Stimulated activated naive CD8-positive, alpha-beta T cell treated with anti-CD3 and anti-CD28 coated beads, Interleukin-15, Interleukin-2, amounts not matched to agents 100 U/mL and 50 U/mL, for 24 hours (primary cell): Measurements from ENCODE around the gene NCLN.
A peak's percentile ranks its signal among the peaks of the same experiment; 100 is the strongest.
"Not testable (repeated sequence)": the region's sequence is repeated elsewhere in the genome, so short reads cannot be mapped to it uniquely, and the experiment has no call there.

ENCODE experiments used
- ATAC-seq: fragments of 150-1000 bp; cut with Tn5 transposase; one replicate; pipeline ENCODE4 v1.10.0; 2021
- DNase-seq: peaks from one replicate; pipeline ENCODE4 v3.0.0; 2021

NCLN gene, protein sequence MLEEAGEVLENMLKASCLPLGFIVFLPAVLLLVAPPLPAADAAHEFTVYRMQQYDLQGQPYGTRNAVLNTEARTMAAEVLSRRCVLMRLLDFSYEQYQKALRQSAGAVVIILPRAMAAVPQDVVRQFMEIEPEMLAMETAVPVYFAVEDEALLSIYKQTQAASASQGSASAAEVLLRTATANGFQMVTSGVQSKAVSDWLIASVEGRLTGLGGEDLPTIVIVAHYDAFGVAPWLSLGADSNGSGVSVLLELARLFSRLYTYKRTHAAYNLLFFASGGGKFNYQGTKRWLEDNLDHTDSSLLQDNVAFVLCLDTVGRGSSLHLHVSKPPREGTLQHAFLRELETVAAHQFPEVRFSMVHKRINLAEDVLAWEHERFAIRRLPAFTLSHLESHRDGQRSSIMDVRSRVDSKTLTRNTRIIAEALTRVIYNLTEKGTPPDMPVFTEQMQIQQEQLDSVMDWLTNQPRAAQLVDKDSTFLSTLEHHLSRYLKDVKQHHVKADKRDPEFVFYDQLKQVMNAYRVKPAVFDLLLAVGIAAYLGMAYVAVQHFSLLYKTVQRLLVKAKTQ

DNA sequence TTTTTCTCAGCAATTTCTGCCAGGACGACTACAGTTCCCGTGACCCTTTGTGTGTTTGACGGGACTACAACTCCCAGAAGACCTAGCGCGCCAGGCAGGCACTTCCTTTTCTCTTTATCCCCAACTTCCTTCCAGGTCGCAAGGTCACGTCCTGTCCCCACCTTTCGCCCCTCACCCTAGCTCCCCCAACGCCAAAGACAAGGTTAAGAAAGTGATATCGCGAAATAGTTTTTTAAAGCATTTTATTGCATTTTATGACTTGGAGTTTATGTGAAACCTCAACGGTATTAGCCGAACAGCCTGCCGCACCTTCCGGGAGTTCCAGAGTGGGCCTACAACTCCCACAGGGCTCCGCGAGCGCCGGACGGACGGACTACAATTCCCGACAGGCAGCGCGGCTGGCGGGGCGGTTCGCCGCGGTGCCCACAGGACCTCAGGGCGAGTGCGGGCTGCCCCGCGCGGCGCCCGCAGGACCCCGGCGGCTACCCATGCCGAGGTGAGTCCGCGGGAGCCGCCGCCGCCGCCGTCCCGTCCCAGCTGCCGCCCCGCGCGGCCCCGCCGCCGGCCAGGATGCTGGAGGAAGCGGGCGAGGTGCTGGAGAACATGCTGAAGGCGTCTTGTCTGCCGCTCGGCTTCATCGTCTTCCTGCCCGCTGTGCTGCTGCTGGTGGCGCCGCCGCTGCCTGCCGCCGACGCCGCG, at the start of gene NCLN:
TSS of gene NCLN (plus strand) at position 470 of the 699 bp plus-strand sequence. CDS start at position 571, 101 bp downstream.
- ATAC-seq (peak; percentile 91), DNase-seq (peak; percentile 96)

DNA sequence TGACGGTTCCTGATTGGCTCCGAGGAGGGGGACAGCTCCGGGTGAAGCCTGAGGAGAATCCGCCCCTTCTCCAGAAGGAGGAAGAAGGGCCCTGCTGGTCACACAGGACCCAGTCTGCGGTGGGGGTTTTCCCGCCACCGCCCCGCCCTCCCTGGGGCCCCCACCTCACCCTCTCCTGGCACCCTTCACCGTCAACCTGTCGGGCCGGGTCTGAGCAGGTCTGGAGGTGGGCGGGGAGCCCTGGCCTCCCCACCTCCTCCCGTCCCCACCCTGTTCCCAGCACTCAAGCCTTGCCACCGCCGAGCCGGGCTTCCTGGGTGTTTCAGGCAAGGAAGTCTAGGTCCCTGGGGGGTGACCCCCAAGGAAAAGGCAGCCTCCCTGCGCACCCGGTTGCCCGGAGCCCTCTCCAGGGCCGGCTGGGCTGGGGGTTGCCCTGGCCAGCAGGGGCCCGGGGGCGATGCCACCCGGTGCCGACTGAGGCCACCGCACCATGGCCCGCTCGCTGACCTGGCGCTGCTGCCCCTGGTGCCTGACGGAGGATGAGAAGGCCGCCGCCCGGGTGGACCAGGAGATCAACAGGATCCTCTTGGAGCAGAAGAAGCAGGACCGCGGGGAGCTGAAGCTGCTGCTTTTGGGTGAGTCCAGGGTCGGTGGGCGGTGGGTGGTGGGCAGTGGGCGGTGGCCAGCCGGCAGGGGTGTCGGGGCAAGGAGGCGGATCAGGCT, 49.6 kb upstream of the NCLN start, which contains the start of gene GNA15:
TSS of gene GNA15 (plus strand) at position 73 of the 723 bp plus-strand sequence. CDS start at position 491, 418 bp downstream.
- ATAC-seq (no peak), DNase-seq (peak; percentile 57)

GRCh38 chr19:3136684-3137055, 49.1 kb upstream of the NCLN start:
- ATAC-seq (no peak), DNase-seq (no peak)

DNA sequence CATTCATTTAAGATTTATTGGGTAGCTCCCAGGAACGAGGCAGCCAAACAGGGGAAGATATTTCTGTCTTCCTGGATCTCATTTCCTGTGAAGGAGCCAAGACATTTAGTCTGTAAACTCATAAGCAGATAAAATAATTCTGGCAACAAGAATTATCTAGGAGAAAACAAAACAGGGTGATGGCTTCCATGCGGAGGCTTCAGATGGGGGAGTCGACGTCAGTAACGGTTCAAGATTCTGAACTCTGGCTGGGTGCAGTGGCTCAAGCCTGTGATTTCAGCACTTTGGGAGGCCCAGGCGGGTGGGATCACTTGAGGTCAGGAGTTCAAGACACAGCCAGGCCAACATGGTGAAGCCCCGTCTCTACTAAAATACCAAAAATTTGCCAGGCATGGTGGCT, 48.6 kb upstream of the NCLN start:
- DNase-seq (no peak), ATAC-seq (no peak)

DNA sequence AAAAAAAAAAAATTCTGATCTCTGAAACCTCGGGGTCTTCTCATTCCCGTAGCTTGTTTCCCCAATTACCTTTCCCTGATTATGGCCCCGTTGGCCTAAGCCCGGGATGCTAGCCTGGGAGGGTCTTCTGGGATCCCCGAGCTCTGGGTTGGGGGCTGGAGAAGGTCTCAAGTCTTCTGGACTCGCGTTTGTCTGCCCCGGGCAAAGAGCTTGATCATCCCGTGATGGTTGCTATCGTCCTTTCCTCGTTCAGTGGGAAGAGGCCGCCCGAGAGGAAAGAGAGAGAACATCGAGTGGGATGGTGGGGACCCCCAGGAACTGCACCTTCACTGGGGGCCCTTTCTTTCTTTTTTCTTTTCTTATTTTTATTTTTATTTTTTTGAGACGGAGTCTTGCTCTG, 47.5 kb upstream of the NCLN start:
- no peak for ATAC-seq
- DNase-seq, result no peak

DNA sequence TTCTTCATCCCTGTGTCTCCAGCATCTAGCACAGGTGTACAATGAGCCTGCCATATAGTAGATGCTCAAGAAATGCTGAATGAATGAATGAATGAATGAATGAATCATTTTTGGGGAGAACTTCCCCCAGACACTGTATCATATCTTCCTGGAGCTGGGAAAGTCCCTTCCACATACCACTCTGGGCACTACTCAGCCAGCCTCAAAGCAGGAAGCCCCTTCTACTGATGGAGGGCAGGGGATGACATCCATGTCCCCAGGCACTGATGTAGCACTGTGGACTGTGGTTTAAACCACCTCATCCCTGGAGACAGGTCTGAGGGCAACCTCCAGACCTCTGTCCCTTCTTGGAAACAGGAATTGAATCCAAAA, 45.1 kb upstream of the NCLN start:
- ATAC-seq, result peak; percentile 23
- DNase-seq, result no peak

DNA sequence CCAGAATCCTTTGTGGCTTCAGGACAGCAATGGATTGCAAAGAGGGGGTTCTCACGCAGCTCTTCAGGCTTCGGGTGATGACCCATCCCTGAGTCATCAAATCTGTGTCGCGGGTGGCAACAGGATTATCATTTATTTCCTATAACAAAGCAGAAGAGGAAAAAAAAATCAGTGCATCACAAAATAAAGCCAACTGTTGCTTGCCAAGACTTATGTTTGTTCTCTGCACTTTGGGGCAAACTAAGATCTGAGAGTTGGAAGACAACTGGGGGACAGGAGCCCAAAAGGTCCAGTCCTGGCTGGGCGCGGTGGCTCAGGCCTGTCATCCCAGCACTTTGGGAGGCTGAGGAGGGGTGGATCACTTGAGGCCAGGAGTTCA, 43.4 kb upstream of the NCLN start:
- ATAC-seq (peak; percentile 75), DNase-seq (peak; percentile 66)

GRCh38 chr19:3142781-3143337, 42.9 kb upstream of the NCLN start:
- DNase-seq (no peak), ATAC-seq (no peak)

- ATAC-seq (no peak), DNase-seq (no peak)
Measured at GRCh38 chr19:3145909-3146676, 39.6 kb upstream of the NCLN start.

GRCh38 chr19:3146677-3147100, 39.0 kb upstream of the NCLN start:
- DNase-seq, result peak; percentile 84
- ATAC-seq, result peak; percentile 55

DNA sequence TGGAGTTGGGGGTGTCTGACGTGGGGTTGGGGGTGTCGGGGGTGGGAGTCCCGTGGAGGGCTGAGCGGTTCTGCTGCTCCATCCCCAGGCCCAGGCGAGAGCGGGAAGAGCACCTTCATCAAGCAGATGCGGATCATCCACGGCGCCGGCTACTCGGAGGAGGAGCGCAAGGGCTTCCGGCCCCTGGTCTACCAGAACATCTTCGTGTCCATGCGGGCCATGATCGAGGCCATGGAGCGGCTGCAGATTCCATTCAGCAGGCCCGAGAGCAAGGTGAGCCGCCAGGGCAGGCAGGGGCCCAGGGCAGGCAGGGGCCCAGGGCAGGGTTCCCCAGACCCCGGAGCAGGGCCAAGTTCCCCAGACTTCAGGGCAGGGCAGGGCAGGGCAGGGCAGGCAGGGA, 37.2 kb upstream of the NCLN start:
- ATAC-seq, result no peak
- DNase-seq, result no peak

- DNase-seq (no peak), ATAC-seq (no peak)
Measured at GRCh38 chr19:3149089-3149488, 36.6 kb upstream of the NCLN start.

GRCh38 chr19:3149526-3150505, 35.9 kb upstream of the NCLN start:
- ATAC-seq, result no peak
- DNase-seq, result no peak

DNA sequence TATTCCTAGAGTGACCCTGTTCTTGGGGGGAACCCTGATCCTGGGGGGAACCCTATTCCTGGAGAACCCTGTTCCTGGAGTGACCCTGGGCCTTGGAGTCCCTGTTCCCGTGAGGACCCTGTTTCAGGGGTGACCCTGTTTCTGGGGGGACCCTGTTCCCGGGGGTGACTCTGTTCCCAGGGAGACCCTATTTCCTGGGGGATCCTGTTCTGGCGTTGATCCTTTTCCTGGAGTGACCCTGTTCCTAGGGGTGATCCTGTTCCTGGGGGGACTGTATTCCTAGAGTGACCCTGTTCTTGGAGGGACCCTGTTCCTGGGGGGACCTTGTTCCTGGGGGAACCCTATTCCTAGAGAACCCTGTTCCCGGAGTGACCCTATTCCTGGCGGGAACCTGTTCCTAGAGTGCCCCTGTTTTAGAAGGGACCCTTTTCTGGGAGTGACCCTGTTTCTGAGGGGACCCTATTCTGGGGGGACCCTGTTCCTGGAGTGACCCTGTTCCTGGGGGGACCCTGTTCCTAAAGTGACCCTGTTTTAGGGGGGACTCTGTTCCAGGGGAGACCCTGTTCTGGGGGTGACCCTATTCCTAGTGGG, 34.9 kb upstream of the NCLN start:
- no peak for DNase-seq
- no peak for ATAC-seq

- no peak for ATAC-seq
Measured at GRCh38 chr19:3151563-3152418, 33.9 kb upstream of the NCLN start.

DNA sequence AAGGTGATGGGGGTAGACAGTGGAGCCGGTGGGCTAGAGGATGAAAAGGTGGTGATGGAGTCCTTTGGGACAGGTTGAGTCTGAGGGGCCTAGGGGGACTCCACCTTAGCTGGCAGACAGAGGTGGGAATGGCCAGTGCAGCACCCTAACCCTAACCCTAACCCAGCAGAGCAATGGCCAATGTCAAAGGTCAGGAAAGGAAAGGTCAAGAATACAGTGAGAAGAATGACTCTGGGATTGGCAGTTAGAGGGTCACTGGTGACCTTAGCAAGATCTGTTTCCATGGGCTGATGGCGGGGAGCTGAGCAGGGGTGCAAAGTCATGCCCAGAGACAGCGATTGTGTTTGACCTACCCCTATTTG, 33.3 kb upstream of the NCLN start:
- no peak for DNase-seq
- ATAC-seq, result no peak

More at GRCh38 chr19:3151563-3152418, 33.9 kb upstream of the NCLN start:
- DNase-seq, result no peak

DNA sequence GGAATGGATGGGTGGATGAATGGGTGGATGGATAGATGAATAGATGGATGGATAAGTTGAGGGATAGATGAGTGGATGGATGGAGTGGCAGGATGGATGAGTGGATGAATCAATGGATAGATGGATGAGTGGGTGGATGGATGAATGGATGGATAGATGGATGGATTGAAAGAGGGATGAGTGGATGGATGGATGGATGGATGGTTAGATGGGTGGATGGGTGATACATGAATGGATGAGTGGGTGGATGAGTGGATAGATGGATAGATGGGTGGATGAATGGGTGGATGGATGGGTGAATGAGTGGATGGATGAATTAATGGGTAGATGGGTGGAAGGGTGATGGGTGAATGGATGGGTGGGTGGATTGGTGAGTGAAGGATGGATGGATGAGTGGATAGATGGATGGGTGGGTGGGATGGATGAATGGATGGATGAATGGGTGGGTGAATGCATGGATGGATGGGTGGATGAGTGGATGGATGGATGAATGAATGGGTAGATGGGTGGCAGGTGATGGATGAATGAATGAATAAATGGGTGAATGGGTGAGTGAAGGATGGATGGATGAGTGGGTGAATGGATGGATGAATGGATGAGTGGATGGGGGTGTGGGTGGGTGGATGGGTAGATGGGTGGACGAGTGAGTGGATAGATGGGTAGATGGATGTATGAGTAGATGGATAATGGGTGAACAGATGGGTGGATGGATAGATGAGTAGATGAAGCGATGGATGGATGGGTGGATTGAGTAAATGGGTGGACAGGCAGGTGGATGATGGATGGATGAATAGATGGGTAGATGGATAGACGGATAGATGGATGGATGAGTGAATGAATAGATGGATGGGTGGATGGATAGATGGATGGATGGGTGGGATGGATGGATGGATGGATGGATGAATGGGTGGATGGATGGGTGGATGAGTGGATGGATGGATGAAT, 32.2 kb upstream of the NCLN start:
- DNase-seq (no peak), ATAC-seq (no peak)

- ATAC-seq, DNase-seq: not testable (repeated sequence)
Measured at GRCh38 chr19:3154447-3154846, 31.3 kb upstream of the NCLN start.
